GM12892 (cell line): Measurements from ENCODE around the gene ESYT1.
"Not testable (repeated sequence)": the region's sequence is repeated elsewhere in the genome, so short reads cannot be mapped to it uniquely, and the experiment has no call there.

Source experiments
- DNase-seq: peaks from one replicate; pipeline ENCODE4 v3.0.0; 2011; ENCODE audit not compliant: insufficient read length
- FAIRE-seq: peaks from 2 replicates; lab custom pipeline; 2011; peaks lifted over from hg19 to GRCh38; lab: Jason Lieb, UNC
- POLR2A ChIP-seq: IDR thresholded peaks from 2 replicates; pipeline ENCODE4 v1.6.1; 2011; ENCODE audit warnings: low read depth, low read length, control low read depth
- POLR2AphosphoS5 ChIP-seq: IDR thresholded peaks from 2 replicates; pipeline ENCODE4 v1.6.1; 2011; ENCODE audit warnings: low read depth, low read length, control low read depth
- TAF1 ChIP-seq: IDR thresholded peaks from 2 replicates; pipeline ENCODE4 v1.6.1; 2011; ENCODE audit warnings: low read depth, mild to moderate bottlenecking, control low read depth, low read length, borderline replicate concordance

ESYT1 gene

GRCh38 chr12:56154818-56155217 lies 26.8 kb downstream of the ESYT1 start:
- FAIRE-seq = no peak
- no peak for DNase-seq
- no peak for TF ChIP-seq POLR2AphosphoS5

- DNase-seq (no peak), FAIRE-seq (no peak)
- no peak for TF ChIP-seq TAF1
Measured at GRCh38 chr12:56155256-56155845, 27.3 kb downstream of the ESYT1 start.

GRCh38 chr12:56156464-56157200 lies 28.6 kb downstream of the ESYT1 start:
- not testable (repeated sequence) for FAIRE-seq, DNase-seq

- TF ChIP-seq POLR2AphosphoS5 (no peak), TAF1 (peak; percentile 62; the same call in 1 of the 2 replicates), POLR2A (no peak)
- FAIRE-seq = peak; percentile 53
- DNase-seq = peak; percentile 64
Measured at GRCh38 chr12:56157201-56158028, 29.3 kb downstream of the ESYT1 start.

- peak; percentile 99 for TF ChIP-seq POLR2A
- peak; percentile 99 for TF ChIP-seq POLR2AphosphoS5
- TF ChIP-seq TAF1 = peak; percentile 96
- FAIRE-seq (peak; percentile 93), DNase-seq (peak; percentile 83)
Measured at GRCh38 chr12:56158029-56158925, 30.2 kb downstream of the ESYT1 start, which contains the start of gene MYL6. TSS of gene MYL6 (plus strand) at chr12:56158359. CDS start at chr12:56158402, 43 bp downstream.

- DNase-seq (no peak), FAIRE-seq (peak; percentile 67)
- TF ChIP-seq TAF1 (no peak), POLR2A (no peak; the same call in 1 of the 2 replicates), POLR2AphosphoS5 (no peak)
Measured at GRCh38 chr12:56158926-56159461, 30.9 kb downstream of the ESYT1 start.

- no peak for TF ChIP-seq TAF1
- TF ChIP-seq POLR2A = no peak; the same call in 1 of the 2 replicates
- TF ChIP-seq POLR2AphosphoS5 = no peak
- no peak for FAIRE-seq
Measured at GRCh38 chr12:56159482-56160192, 31.6 kb downstream of the ESYT1 start.

GRCh38 chr12:56160193-56160763 lies 32.2 kb downstream of the ESYT1 start:
- DNase-seq (no peak), FAIRE-seq (peak; percentile 65)
- TF ChIP-seq POLR2A = peak; percentile 71
- peak; percentile 70; the same call in 1 of the 2 replicates for TF ChIP-seq POLR2AphosphoS5
- TF ChIP-seq TAF1 = no peak

More at GRCh38 chr12:56159482-56160192, 31.6 kb downstream of the ESYT1 start:
- no peak for DNase-seq

- TF ChIP-seq TAF1 = no peak
- TF ChIP-seq POLR2AphosphoS5 = no peak
- TF ChIP-seq POLR2A = no peak
- FAIRE-seq = no peak
- no peak for DNase-seq
Measured at GRCh38 chr12:56160894-56161689, 33.0 kb downstream of the ESYT1 start.
